Gastroesophageal sphincter (tissue), 3 donors: ENCODE results near the gene ZBTB4.

Experiments
- CTCF ChIP-seq, 4 experiments: fragments of 200-600 bp in 2 of 4; fragments of 450-650 bp in 2 of 4; sonication (generic) in 1 of 4; IDR thresholded peaks; one replicate each; pipeline ENCODE4 v1.5.1; 2017 to 2019; ENCODE audit warnings: antibody characterized with exemption in 4 of 4, mild to moderate bottlenecking in 2 of 4, moderate library complexity in 2 of 4
- POLR2A ChIP-seq, 2 donors: fragments of 450-650 bp; IDR thresholded peaks; one replicate each; pipeline ENCODE4 v1.6.1; 2017; ENCODE audit warnings: antibody characterized with exemption in 2 of 2, mild to moderate bottlenecking in 2 of 2, moderate library complexity in 1 of 2
- POLR2AphosphoS5 ChIP-seq: sonication (generic); formaldehyde crosslinking; IDR thresholded peaks from one replicate; pipeline ENCODE4 v1.6.1; 2017; ENCODE audit warnings: antibody characterized with exemption

GRCh38 chr17:7512824-7513540 lies 33.6 kb upstream of the ZBTB4 start:
- no peak for TF ChIP-seq CTCF (IDR thresholded peaks at IDR 0.05)
- TF ChIP-seq POLR2A (IDR thresholded peaks at IDR 0.05): no peak
- TF ChIP-seq POLR2AphosphoS5: no peak
